Measurements from ENCODE around the gene IRS1. TPM values are rescaled to one million over a fixed set of nuclear protein-coding genes. Genes with fewer than 3 reads are reported as not detected.

The IRS1 gene
- total RNA-seq, 1 experiment from 2014 or later, result 10.5 TPM

DNA sequence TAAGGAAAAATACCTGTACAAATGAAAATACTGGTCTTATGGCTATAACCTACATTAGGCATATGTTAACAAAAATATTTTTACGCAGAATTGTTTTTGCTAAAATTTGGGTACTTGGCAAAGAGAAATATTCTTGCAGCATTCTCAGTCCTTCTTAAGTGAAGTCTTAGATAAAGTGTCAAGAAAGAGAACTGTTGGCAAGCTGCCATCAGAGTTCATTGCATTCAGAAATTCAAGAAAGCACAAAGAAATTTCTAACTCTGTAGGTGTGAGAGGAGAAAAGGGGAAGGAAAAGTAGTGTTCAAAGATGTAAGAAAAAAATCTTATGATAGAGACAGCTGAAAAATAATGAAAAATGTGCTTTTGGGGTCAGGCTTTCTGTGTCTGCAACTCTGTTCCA is 86.7 kb downstream of the IRS1 start:
- TF ChIP-seq, protein P1, sequence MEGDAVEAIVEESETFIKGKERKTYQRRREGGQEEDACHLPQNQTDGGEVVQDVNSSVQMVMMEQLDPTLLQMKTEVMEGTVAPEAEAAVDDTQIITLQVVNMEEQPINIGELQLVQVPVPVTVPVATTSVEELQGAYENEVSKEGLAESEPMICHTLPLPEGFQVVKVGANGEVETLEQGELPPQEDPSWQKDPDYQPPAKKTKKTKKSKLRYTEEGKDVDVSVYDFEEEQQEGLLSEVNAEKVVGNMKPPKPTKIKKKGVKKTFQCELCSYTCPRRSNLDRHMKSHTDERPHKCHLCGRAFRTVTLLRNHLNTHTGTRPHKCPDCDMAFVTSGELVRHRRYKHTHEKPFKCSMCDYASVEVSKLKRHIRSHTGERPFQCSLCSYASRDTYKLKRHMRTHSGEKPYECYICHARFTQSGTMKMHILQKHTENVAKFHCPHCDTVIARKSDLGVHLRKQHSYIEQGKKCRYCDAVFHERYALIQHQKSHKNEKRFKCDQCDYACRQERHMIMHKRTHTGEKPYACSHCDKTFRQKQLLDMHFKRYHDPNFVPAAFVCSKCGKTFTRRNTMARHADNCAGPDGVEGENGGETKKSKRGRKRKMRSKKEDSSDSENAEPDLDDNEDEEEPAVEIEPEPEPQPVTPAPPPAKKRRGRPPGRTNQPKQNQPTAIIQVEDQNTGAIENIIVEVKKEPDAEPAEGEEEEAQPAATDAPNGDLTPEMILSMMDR (IDR thresholded peaks at IDR 0.05; ENCODE audit: unreplicated experiment), result no peak
- no peak for DNase-seq (ENCODE audit: unreplicated experiment)
- ChIA-PET CTCF (interaction anchor here (0.6 kb wide), 2 partner anchors 19 to 299 kb away, joined by 3 to 4 read pairs; no protein-coding TSS in a partner anchor), POLR2A (interaction anchor here (1.2 kb wide), 1 partner anchor 15 kb away, joined by 3 read pairs; no protein-coding TSS in a partner anchor)
- BruUV-seq (replicated peaks), result no TSS peak
- Mint-ChIP-seq H3K27ac (ENCODE audit: low read depth, unreplicated experiment) (no peak overlapping the region), H3K36me3 (ENCODE audit: insufficient read depth, unreplicated experiment) (no peaks in the 10 kb centered on the region), H3K4me3 (ENCODE audit: unreplicated experiment) (no peak overlapping the region), H3K4me1 (ENCODE audit: insufficient read depth, unreplicated experiment) (no peaks in the 10 kb centered on the region), H3K27me3 (ENCODE audit: insufficient read depth, unreplicated experiment) (no peaks in the 10 kb centered on the region), H3K9me3 (ENCODE audit: unreplicated experiment) (no peaks in the 10 kb centered on the region)
- intact Hi-C loops (cut with micrococcal nuclease), result no loop called here

DNA sequence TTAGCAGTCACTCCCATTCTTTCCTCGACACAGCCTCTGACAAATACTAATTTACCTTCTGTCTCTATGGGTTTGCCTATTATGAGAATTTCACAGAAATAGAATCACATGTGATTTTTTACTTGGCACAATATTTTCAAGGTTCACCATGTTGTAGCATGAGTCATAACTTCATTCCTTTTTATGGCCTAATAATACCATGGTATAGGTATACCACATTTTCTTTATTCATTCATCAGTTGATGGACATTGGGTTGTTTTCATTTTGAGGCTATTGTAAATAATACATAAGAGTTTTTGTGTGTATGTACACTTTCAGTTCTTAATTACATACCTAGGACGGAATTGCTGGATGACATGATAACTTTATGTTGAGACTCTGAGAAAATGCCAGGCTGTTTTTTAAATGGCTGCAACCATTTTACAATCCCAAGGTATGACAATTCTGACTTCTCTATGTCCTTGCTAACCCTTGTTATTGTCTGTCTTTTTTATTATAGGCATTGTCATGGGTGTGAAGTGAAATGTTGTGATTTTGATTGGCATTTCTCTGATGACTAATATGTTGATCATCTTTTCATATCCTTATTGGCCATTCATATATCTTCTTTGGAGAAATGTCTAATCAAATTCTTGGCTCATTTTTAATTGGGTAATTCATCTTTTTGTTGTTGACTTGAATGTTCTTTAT is 87.9 kb downstream of the IRS1 start:
- Mint-ChIP-seq H3K4me3 (ENCODE audit: unreplicated experiment) (no peak overlapping the region), H3K27me3 (ENCODE audit: insufficient read depth, unreplicated experiment) (no peaks in the 10 kb centered on the region), H3K9me3 (ENCODE audit: unreplicated experiment) (no peaks in the 10 kb centered on the region), H3K4me1 (ENCODE audit: insufficient read depth, unreplicated experiment) (no peaks in the 10 kb centered on the region), H3K27ac (ENCODE audit: low read depth, unreplicated experiment) (no peak overlapping the region), H3K36me3 (ENCODE audit: insufficient read depth, unreplicated experiment) (no peaks in the 10 kb centered on the region)
- TF ChIP-seq, protein P1 (IDR thresholded peaks at IDR 0.05; ENCODE audit: unreplicated experiment), result no peak
- peak; percentile 14 for DNase-seq (ENCODE audit: unreplicated experiment)
- POLR2A ChIA-PET, result interaction anchor here (1.2 kb wide), 1 partner anchor 14 kb away, joined by 3 read pairs; no protein-coding TSS in a partner anchor
- BruUV-seq (replicated peaks), result no TSS peak
- intact Hi-C loops (cut with micrococcal nuclease), result no loop called here
- CTCF ChIA-PET, result interaction anchor here (0.6 kb wide), 1 partner anchor 465 kb away, joined by 3 read pairs; no protein-coding TSS in a partner anchor

DNA sequence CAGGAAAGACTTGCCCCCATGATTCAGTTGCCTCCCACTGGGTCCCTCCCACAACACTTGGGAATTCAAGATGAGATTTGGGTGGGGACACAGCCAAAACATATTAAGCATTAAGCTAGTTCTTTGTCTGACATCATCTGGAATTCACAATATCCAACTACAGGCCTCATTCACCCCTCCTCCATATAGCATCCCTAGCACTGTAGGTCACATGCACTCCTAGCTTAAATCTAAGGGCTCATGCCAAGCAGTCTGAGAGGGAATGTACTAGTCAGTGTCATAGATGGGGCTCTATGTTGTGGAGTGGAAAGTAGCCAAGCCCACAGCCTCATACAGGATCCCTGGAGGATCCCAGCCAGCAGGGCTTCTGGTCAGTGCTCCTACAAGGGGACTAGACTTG is 92.1 kb downstream of the IRS1 start:
- no peaks in the 10 kb centered on the region for H3K36me3 Mint-ChIP-seq (ENCODE audit: insufficient read depth, unreplicated experiment)
- no peaks in the 10 kb centered on the region for H3K27me3 Mint-ChIP-seq (ENCODE audit: insufficient read depth, unreplicated experiment)
- intact Hi-C loops (cut with micrococcal nuclease), result no loop called here
- CTCF ChIA-PET, result no interaction called here
- DNase-seq (ENCODE audit: unreplicated experiment), result no peak
- no peak overlapping the region for H3K27ac Mint-ChIP-seq (ENCODE audit: low read depth, unreplicated experiment)
- H3K9me3 Mint-ChIP-seq (ENCODE audit: unreplicated experiment), result no peaks in the 10 kb centered on the region
- no TSS peak for BruUV-seq (replicated peaks)
- no peak overlapping the region for H3K4me3 Mint-ChIP-seq (ENCODE audit: unreplicated experiment)
- no peaks in the 10 kb centered on the region for H3K4me1 Mint-ChIP-seq (ENCODE audit: insufficient read depth, unreplicated experiment)
- POLR2A ChIA-PET, result interaction anchor here (1.0 kb wide), 1 partner anchor 24 kb away, joined by 3 read pairs; no protein-coding TSS in a partner anchor
- TF ChIP-seq, protein P1 (IDR thresholded peaks at IDR 0.05; ENCODE audit: unreplicated experiment), result no peak

DNA sequence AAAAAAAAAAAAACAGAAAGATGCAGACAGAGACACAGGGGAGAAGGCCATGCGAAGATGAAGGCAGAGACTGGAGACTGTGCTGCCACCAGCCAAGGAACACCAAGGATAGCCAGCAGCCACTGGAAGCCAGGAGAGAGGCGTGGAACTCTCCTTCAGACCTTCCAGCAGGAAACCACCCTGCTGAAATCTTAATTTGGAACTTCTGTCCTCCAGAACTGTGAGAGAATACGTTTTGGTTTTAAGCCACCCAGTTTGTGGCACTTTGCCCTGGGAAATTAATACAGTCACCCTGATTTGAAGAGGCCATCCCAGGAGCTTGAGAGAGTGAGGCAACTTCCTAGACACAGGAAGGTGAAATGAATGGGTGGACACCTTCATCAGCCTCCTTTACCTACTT is 93.7 kb downstream of the IRS1 start:
- intact Hi-C loops (cut with micrococcal nuclease), result no loop called here
- TF ChIP-seq, protein P1 (IDR thresholded peaks at IDR 0.05; ENCODE audit: unreplicated experiment), result no peak
- no TSS peak for BruUV-seq (replicated peaks)
- Mint-ChIP-seq H3K27me3 (ENCODE audit: insufficient read depth, unreplicated experiment) (no peaks in the 10 kb centered on the region), H3K9me3 (ENCODE audit: unreplicated experiment) (no peaks in the 10 kb centered on the region), H3K4me3 (ENCODE audit: unreplicated experiment) (no peak overlapping the region), H3K4me1 (ENCODE audit: insufficient read depth, unreplicated experiment) (peaks cover 3% of the 10 kb centered on the region), H3K27ac (ENCODE audit: low read depth, unreplicated experiment) (no peak overlapping the region), H3K36me3 (ENCODE audit: insufficient read depth, unreplicated experiment) (no peaks in the 10 kb centered on the region)
- ChIA-PET POLR2A (no interaction called here), CTCF (no interaction called here)
- DNase-seq (ENCODE audit: unreplicated experiment), result no peak

Data from MCF 10A (cell line).